ENCODE data around the gene EFR3B.
A peak's percentile ranks its signal among the peaks of the same experiment; 100 is the strongest.
"Not testable (repeated sequence)": the region's sequence is repeated elsewhere in the genome, so short reads cannot be mapped to it uniquely, and the experiment has no call there.

Gene EFR3B, protein sequence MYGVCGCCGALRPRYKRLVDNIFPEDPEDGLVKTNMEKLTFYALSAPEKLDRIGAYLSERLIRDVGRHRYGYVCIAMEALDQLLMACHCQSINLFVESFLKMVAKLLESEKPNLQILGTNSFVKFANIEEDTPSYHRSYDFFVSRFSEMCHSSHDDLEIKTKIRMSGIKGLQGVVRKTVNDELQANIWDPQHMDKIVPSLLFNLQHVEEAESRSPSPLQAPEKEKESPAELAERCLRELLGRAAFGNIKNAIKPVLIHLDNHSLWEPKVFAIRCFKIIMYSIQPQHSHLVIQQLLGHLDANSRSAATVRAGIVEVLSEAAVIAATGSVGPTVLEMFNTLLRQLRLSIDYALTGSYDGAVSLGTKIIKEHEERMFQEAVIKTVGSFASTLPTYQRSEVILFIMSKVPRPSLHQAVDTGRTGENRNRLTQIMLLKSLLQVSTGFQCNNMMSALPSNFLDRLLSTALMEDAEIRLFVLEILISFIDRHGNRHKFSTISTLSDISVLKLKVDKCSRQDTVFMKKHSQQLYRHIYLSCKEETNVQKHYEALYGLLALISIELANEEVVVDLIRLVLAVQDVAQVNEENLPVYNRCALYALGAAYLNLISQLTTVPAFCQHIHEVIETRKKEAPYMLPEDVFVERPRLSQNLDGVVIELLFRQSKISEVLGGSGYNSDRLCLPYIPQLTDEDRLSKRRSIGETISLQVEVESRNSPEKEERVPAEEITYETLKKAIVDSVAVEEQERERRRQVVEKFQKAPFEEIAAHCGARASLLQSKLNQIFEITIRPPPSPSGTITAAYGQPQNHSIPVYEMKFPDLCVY

DNA sequence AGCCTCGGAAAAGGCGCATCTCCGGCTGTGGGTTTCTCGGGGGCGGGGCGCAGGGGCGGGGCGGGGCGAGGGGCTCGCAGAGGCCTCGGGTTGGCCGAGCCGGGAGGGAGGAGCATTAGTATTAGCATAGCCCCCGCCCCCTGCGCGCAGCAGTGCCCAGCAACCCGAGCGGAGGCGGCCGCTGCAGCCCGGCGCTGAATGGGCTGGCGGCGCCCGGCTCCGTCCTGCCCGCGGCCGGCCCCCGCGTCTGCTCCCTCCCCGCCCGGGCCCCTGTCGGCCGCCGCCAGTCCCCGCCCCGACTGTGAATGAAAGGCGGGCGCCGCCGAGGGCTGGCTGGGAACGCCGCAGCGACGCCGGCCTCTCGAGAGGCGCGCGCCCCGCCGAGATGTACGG lies at the start of gene EFR3B:
Gene EFR3B (plus strand): TSS at position 149 of the 393 bp plus-strand sequence. CDS start 237 bp downstream, at position 386.
- DNase-seq = peak; percentile 97

DNA sequence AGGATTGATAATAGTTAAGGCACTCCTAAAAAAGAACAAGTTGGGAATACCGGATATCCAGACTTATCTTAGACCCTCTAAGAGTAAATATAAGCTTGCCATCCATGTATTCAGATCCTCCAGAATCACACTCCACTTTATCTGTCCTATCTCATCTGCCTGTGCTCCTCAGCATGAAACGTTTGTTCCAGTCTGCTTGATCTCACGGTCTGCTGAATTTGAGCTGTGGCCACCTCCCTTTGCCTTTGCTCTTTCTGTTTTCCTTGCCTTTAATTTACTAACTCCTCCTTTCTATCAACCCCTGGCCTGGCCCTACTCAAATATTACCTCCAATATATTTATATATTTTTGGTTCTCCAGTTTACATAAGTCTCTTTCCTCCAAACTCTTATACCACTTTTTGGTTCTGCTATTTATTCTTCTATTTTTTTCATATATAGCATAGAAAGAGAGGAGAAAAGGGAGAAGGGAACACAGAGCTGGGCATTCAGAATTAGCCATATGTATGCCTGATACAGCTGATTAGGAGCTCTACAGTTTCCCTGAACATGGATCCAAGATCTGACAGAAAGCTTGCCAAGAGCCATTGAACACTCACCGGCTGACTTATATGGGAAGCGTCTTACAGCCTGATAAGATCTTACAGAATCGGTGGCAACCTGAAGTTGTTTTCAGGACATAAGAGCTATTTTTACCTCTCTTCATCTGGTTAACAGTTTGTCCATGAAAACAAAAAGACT lies 48.3 kb upstream of the EFR3B start:
- no peak for DNase-seq

DNA sequence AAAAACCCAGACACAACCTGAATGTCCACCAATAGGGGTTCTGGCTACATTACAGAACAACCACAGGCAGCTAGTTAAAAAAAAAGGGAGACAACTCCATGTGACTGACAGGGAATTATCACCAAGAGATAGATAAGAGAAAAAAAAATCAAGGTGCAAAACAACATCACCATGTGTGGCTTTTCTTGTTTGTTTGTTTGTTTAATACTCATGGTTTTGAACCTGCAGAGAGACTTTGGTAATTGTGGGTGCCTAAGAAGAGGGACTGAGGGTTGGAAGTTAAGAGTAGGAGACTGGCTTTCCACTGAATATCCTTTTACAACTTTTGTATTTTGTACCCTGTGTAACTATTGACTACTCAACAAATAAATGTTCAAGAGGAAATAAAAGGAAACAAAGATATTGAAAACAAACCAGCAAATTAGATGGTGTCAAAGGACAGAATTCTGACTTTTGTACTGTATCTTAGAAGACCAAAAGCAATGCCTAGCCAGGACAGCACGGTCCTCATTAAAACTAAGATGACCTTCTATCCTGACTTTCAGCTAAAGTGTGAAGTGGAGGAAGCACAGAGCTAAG lies 47.6 kb upstream of the EFR3B start:
- no peak for DNase-seq

DNA sequence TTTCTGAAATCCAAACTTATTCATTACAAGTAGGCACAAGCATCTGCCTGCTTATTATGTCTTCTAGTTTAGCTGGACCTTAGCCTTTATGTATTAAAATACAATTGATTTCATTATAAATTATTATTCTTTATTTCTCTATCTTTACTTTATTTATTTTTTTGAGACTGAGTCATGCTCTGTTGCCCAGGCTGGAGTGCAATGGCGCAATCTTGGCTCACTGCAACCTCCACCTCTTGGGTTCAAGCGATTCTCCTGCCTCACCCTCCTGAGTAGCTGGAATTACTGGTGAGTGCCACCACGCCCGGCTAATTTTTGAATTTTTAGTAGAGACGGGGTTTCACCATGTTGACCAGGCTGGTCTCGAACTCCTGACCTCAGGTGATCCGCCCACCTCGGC lies 42.8 kb upstream of the EFR3B start:
- not testable (repeated sequence) for DNase-seq

DNA sequence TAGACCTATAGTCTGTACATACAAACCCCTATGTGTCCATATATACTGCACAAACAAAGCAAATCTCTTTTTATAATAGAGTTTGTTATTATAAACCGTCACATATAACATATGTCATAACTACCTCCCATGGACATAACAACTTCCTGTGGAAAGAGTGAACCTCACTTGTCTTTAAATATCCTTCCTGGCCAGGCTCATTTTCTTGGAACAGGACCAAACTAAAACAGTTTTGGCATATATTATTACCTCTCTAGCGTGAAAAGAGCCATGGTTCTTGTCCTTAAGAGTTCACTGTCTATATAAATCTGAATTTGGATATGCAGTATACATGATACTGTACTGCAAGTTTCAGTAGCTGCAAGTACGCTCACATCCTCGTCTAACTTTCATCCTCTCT lies 41.8 kb upstream of the EFR3B start:
- DNase-seq = no peak

DNA sequence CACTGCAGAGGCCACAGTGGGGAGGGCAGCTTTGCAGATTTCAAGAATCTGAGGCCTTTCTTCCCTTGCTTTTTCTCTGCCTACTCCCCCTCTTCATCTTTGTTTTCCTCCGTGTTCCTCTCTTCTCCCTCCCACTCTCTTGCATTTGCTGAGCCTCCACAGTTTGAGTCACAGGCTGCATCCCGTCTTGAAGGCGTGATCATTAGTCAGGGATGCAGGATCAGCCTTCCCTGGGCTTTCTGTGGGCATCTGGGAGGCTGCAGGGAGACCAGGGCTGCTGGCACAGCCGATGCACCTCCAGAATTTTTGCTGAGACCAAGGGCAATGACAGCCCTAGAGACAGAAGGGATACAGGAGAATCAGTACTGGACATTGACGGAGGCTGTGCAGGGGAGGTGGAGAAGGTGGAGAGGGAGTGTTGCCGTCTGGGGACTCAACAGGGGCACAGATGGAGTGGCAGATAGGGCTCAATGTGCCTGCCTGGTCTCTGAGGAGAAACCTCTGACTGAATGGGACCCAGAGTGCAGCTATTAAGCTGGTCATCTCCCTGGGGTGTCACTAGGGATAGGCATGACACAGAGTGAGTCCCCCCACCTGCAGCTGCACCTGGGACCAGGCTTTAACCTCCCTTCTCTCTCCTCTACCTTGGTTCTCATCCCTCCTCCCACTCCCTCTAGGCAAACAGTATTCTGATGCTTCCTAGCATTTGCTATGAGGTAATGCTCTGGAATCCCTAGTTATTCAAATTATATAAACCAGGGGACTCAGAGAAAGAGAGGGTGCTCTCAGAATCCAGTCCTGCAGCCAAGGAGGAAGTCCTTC lies 41.2 kb upstream of the EFR3B start:
- no peak for DNase-seq

DNA sequence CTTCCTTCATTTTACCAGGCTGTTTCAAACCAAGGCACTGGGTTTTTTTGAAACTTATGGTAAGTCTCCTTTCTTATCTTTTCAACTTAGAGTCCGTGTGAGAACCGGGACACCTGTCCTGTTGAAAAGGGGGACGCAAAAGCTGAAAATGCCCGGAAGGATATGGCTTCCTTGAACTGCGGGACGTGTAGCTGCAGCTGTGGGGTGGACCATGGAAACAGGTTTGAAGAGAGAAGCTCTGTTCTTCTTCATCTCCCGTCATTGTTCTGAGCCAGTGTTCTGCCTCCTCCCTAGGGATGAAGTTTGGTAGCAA lies 40.6 kb upstream of the EFR3B start:
- no peak for DNase-seq

DNA sequence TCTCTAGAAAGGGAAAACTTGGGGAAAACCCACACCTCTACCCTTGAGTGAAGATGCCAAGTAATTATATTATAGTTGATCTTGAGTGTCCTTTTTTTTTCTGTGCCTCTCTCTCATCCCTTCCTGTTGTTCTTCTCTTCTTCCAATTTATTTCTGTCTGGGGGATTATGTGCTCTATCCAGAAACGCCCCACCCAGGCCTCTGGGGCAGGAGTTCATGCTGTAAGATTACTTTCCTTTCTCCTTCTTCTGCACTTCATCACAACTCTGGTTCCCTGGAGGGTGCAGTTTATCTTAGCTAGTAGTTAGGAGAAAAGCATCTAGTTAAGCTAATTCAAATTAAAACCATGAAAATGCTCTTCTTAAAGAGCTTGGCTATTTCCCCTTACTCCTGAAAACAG lies 39.8 kb upstream of the EFR3B start:
- no peak for DNase-seq

DNA sequence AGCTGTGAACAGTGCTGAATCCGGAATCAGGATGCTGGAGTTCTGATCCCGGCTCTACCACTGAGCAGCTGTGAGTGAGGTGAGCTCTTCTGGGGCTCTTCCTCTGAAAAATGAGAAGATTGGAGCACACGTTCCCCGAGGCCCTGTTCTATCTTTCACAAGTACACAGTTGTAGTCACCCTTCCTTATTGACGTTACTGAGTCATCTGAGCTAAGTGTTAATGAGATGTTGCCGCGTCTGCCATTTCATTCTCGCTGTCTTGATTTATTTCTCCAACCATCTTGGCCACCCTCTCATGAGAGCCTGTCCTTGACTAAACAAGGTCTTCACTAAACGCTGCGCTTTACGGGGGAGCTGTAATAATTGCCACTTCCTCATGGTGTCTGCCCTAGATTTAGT lies 31.9 kb upstream of the EFR3B start:
- no peak for DNase-seq

DNA sequence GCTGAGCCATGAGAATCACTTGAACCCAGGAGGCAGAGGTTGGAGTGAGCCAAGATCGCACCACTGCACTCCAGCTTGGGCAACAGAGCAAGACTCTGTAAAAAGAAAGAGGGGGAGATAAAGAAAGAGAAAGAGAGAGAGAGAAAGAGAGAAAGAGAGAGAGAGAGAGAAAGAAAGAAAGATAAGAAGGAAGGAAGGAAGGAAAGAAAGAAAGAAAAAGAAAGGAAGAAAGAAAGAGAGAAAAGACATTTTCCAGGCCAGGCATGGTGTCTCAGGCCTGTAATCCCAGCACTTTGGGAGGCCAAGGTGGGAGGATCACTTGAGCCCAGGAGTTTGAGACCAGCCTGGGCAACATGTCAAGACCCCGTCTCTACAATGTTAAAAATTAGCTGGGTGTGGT lies 30.5 kb upstream of the EFR3B start:
- not testable (repeated sequence) for DNase-seq

DNA sequence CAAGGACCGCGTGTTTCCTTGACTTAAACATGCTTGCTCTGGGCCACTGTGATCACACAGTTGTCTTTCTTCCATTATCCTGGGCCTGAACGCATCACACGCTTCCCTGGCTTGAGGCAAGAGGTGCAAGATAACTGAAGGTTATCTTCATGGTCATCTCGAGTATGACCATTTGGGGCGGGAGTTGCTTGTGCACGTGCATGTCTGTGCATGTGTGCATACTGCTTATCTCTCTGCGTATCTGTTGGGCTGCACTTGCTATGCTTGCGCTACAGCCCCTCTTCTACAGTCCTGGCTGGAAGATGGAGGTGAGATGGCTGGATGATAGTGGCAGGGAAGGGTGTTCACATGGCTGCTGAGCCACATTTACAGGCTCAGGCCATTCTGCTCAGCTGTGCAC lies 27.2 kb upstream of the EFR3B start:
- no peak for DNase-seq

DNA sequence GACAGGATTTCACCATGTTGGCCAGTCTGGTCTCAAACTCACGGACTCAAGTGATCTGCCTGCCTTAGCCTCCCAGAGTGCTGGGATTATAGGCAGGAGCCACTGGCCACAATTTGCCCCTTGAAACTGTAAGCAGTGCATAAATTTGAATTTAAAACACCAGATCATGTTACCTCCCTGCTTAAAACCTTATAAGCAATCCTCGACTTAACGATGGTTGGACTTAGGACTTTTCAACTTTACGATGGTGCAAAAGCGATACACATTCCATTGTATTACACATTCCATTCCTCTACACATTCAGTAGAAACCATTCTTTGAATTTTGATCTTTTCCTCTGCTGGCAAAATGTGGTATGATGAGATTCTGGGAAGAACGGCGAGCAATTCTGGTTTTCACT lies 23.2 kb upstream of the EFR3B start:
- no peak for DNase-seq

DNA sequence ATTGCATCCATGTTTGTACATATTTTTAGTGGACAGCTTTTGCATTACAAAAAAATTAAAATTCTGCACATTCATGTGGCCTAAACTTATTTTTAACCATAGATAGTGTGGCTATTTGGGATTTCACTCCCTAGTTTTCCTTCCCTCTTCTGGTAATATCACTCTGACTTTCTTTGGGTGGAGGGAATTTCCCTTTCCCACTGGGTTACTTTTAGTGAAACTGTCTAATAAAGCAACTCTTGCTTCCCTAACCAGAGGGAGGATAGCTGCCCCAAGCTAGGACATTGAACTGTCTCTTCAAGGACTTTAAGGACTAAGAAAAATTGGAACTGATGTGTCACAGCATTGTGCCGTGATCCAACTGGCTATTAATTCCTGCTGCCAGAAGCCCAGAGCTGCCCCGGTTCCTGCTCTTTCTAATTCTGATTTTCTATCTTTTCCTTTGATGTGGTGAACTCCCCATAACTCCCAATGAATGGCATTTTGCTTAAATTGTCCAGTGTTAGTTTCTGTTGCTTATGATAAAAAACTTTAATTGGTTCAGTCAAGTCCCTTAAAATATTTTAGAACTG lies 20.0 kb upstream of the EFR3B start:
- DNase-seq = no peak

DNA sequence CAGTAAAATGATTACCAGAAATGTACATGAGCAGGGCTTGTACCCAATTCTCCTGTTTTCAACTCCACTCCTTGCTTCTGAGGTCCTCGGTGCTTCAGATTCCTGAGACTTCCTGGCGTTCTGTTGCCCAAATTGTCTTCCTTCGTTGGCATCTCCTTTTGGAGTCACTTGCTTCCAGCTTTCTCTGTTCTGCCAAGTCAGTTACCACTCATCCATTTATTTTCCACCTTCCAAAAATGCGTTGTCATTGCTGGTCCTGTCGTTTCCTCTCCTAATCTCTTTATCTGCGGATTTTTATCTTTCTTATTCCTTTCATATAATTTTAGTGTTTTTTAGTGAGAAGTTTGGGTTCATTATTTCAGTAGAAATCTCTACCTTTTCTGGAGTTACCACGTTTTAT lies 18.5 kb upstream of the EFR3B start:
- DNase-seq = no peak

DNA sequence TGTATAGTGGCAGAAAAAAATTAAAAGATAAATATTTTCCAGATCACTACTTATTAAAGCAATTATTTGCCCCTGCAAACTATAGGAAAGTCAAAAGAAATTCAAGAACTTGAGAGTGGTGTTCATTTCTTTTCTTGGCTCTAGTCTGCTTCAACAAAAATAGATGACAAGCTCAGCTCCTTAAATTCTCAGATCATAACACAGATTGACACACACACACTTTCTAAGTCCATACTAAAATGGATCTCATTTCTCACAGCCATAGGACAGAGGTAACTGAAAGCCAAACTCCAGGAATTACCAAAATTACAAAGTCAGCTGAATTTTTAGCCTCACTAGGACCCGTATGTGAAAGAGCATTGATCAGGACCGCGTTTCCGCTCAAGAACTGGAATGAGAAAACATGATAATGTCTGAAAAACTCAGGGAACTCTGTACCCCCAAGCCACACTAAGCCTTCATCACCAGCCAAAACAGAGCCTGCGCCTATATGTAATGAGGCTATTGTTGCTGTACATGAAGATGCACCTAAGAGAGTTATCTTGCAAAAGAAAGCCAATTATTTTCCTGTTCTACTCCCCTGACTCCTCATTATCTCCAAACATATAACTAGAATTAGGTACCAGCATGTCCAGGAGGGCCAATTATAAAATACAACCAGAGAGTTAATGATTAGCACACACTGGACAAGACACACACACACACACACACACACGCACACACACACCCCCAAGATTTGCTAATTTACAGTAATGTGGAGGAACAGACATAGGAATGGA lies 16.5 kb upstream of the EFR3B start:
- no peak for DNase-seq

DNA sequence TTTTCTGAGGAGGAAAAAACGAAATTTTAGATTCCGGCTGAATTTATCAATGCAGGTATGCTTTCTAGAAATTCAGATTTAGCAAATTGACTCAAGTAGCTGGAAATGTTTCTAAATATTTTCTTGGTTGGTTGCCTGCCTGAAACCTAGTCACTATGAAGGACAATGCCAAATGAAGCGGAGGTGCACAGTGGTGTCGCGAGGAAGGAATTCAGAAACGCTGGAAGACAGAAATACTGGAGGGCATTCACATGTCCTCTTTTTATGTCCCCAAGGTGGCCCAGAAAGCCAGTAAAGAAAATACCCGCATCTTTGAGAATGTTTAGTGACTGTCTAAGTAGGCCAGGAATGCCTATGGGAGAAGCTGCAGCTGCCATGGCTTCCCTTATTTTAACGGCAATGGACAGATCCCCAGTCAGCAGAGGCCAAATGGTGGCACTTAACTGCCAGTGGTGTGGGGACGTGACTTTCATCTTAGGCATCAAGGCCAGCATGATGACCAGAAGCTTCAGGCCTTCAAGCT lies 15.8 kb upstream of the EFR3B start:
- DNase-seq = no peak

DNA sequence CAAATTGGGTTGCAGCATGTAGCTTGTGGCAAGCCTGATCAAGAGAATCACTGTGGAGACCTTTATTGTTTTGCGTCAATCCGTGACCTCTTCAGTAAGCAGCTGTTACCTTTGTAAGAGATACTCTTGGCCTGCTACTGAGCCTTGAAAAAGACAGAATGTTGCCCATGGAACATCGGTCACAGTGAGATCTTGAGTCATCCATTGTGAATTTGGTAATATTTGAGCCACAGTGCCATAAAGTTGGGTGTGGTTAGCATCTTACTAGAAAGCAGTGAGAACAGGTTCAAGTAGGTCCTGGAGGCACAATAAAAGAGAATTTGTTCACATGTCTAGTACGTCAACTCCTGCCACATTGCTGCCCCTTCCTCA lies 12.7 kb upstream of the EFR3B start:
- no peak for DNase-seq

DNA sequence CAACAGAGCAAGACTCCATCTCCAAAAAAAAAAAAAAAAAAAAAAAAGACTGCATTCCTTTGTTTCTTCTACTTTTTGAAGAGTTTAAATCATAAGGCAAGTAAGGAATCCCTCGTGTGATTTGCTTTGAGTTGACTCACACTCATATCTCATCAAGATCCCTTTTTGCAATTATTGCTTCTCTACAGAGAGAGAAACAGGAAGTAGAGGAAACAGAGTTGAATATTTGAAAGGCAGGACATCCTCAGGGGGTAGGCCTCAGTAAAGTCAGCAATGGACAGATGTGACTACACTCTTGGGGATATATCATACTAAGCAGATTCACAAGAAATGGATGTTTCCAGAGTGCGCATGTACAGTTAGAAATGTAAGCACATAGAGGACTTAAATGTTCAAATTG lies 11.2 kb upstream of the EFR3B start:
- DNase-seq = no peak

DNA sequence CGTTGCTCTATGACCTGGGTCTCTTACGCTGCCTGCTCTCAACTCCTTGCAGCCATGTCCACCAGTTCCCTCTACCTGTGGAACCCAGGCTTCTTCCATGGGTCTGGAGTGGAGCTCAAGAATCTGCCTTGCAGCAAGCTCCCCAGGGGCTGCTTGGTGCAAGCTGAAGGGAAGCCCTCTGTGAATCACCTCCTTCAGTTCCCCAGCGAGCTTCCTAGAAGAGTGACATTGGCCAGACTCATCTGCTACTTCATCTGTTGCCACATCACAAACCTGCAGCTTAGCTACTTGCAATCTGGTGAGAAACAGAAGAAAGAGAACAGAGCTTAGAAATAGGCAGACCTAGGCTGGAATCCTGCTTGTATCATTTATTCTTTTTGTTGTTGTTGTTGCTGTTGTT lies 9.8 kb upstream of the EFR3B start:
- DNase-seq = no peak

DNA sequence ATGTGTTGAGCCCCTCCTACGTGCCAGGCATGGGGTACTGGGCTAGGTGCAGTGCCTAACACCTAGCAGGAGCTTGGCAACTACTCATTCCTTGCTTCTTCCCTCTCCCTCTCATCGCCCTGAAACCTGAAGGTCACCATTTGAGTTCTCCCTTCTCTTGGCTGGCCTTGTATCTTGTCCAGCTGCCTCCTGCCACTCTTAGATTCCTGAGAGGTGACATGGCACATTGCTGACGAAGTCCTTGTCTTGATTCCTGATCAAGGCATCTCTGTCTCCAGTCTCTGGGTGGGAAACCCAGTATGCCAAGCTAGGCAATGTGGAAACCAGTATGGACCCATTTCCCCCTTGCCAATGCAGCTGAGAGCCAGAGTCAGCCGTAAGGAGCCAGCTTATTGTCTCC lies 9.0 kb upstream of the EFR3B start:
- no peak for DNase-seq

DNA sequence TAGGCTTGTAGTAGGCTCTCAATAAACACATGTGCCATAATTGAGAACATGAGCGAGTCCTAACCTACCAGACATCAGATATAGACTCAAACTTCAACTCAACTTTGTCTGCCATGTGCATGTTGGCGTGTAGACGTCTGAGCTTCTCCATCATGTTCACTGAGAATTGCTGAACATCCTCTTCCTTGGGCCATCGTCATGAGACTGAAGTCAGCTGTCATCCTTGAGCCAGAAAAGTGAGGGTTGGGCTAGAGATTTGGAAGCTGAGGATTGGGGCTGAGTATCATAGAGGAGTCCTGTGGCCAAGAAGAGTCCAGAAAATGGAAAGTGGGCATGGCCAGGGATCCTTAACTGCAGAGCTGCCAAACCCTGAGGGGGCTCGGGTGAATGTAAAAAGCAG lies 7.8 kb upstream of the EFR3B start:
- DNase-seq = no peak
